ENCODE results near the gene NUMBL. TPM values are rescaled to one million over a fixed set of nuclear protein-coding genes. Genes with fewer than 3 reads are reported as not detected.
A peak's percentile ranks its signal among the peaks of the same experiment; 100 is the strongest.

The NUMBL gene
- total and polyA plus RNA-seq, 2 of the 13 experiments (the other 11 are each of a cell fraction or from before 2014, with no cell fraction given): 0.49 to 2.3 TPM

DNA sequence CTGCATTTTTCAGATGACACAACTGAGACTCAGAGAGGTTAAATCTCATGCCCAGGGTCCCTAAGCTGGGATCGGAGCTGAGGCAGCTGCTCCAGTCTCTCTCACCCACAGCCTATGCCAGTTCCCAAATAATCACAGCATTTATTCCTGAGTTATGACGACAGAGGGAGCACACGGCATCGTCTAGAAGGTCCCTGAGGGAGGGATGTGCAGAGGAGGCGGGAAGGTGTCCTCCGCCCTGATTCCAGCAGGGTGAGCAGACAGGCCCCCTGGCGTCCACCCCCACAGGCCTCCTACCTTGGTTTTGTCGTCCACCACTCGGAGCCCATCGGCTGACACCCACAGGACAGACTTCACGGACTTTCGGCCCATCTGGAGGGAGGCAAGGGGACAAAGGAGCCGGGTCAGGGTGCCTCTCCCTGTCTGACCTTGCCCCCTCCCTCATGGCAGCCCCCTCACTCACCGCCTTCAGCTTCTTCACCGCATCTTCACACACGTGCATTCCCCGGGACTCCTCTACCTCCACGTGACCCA lies 8.0 kb downstream of the NUMBL start (continued):
- TF ChIP-seq ARNTL (CRISPR knock-in tag; IDR thresholded peaks at IDR 0.05) (no peak), ZNF343 (CRISPR knock-in tag; IDR thresholded peaks at IDR 0.05) (no peak), ZNF24 (IDR thresholded peaks at IDR 0.05) (no peak)
- TF ChIP-seq, protein P1, sequence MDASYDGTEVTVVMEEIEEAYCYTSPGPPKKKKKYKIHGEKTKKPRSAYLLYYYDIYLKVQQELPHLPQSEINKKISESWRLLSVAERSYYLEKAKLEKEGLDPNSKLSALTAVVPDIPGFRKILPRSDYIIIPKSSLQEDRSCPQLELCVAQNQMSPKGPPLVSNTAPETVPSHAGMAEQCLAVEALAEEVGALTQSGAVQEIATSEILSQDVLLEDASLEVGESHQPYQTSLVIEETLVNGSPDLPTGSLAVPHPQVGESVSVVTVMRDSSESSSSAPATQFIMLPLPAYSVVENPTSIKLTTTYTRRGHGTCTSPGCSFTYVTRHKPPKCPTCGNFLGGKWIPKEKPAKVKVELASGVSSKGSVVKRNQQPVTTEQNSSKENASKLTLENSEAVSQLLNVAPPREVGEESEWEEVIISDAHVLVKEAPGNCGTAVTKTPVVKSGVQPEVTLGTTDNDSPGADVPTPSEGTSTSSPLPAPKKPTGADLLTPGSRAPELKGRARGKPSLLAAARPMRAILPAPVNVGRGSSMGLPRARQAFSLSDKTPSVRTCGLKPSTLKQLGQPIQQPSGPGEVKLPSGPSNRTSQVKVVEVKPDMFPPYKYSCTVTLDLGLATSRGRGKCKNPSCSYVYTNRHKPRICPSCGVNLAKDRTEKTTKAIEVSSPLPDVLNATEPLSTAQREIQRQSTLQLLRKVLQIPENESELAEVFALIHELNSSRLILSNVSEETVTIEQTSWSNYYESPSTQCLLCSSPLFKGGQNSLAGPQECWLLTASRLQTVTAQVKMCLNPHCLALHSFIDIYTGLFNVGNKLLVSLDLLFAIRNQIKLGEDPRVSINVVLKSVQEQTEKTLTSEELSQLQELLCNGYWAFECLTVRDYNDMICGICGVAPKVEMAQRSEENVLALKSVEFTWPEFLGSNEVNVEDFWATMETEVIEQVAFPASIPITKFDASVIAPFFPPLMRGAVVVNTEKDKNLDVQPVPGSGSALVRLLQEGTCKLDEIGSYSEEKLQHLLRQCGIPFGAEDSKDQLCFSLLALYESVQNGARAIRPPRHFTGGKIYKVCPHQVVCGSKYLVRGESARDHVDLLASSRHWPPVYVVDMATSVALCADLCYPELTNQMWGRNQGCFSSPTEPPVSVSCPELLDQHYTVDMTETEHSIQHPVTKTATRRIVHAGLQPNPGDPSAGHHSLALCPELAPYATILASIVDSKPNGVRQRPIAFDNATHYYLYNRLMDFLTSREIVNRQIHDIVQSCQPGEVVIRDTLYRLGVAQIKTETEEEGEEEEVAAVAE (CRISPR knock-in tag; IDR thresholded peaks at IDR 0.05; ENCODE audit: borderline replicate concordance): no peak

DNA sequence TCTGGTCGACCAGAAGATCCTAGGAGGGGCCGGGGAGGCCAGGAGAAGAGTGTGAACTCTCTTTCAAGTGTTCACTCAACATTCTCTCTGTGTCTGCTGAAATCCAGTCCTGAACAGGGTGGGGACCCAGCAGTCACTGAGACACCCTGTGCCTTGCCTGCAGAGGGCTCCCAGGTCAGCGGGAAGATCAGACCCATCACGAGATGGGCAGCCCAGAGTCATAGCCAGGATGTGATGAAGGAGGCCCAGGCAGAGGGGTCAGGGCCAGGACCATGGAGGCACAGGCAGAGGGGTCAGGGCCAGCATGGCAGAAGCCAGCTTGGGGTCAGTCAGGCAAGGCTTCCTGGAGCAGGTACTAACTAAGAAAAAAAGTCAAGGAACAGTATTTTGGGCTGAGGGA lies 9.4 kb downstream of the NUMBL start:
- no peaks in the 10 kb centered on the region for H3K79me2 ChIP-seq (ENCODE audit: insufficient read depth, low read length)
- TF ChIP-seq CC2D1A (CRISPR knock-in tag; IDR thresholded peaks at IDR 0.05): no peak
- TF ChIP-seq, protein P2, sequence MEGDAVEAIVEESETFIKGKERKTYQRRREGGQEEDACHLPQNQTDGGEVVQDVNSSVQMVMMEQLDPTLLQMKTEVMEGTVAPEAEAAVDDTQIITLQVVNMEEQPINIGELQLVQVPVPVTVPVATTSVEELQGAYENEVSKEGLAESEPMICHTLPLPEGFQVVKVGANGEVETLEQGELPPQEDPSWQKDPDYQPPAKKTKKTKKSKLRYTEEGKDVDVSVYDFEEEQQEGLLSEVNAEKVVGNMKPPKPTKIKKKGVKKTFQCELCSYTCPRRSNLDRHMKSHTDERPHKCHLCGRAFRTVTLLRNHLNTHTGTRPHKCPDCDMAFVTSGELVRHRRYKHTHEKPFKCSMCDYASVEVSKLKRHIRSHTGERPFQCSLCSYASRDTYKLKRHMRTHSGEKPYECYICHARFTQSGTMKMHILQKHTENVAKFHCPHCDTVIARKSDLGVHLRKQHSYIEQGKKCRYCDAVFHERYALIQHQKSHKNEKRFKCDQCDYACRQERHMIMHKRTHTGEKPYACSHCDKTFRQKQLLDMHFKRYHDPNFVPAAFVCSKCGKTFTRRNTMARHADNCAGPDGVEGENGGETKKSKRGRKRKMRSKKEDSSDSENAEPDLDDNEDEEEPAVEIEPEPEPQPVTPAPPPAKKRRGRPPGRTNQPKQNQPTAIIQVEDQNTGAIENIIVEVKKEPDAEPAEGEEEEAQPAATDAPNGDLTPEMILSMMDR (CRISPR knock-in tag; IDR thresholded peaks at IDR 0.05): peak; percentile 47
- no peak for TF ChIP-seq ZNF468 (CRISPR knock-in tag; IDR thresholded peaks at IDR 0.05)
- TF ChIP-seq STAG1 (CRISPR knock-in tag; IDR thresholded peaks at IDR 0.05): peak; percentile 33; the same call in 1 of the 2 replicates
- no peak for TF ChIP-seq MAZ (IDR thresholded peaks at IDR 0.05; ENCODE audit: borderline replicate concordance, low read depth, low read length)
- no peak for TF ChIP-seq MAZ (CRISPR knock-in tag; IDR thresholded peaks at IDR 0.05; ENCODE audit: low read depth)
- TF ChIP-seq, protein P3, sequence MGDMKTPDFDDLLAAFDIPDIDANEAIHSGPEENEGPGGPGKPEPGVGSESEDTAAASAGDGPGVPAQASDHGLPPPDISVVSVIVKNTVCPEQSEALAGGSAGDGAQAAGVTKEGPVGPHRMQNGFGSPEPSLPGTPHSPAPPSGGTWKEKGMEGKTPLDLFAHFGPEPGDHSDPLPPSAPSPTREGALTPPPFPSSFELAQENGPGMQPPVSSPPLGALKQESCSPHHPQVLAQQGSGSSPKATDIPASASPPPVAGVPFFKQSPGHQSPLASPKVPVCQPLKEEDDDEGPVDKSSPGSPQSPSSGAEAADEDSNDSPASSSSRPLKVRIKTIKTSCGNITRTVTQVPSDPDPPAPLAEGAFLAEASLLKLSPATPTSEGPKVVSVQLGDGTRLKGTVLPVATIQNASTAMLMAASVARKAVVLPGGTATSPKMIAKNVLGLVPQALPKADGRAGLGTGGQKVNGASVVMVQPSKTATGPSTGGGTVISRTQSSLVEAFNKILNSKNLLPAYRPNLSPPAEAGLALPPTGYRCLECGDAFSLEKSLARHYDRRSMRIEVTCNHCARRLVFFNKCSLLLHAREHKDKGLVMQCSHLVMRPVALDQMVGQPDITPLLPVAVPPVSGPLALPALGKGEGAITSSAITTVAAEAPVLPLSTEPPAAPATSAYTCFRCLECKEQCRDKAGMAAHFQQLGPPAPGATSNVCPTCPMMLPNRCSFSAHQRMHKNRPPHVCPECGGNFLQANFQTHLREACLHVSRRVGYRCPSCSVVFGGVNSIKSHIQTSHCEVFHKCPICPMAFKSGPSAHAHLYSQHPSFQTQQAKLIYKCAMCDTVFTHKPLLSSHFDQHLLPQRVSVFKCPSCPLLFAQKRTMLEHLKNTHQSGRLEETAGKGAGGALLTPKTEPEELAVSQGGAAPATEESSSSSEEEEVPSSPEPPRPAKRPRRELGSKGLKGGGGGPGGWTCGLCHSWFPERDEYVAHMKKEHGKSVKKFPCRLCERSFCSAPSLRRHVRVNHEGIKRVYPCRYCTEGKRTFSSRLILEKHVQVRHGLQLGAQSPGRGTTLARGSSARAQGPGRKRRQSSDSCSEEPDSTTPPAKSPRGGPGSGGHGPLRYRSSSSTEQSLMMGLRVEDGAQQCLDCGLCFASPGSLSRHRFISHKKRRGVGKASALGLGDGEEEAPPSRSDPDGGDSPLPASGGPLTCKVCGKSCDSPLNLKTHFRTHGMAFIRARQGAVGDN (CRISPR knock-in tag; IDR thresholded peaks at IDR 0.05): 0 out of 2 replicates have a peak, but pooled peaks have one; percentile 22
- TF ChIP-seq KDM5B (CRISPR knock-in tag; IDR thresholded peaks at IDR 0.05; ENCODE audit: borderline replicate concordance): no peak
- TF ChIP-seq HOXA5 (CRISPR knock-in tag; IDR thresholded peaks at IDR 0.05): no peak

More for the DNA sequence above, 9.4 kb downstream of the NUMBL start:
- Histone ChIP-seq H4K20me1 (ENCODE audit: insufficient read depth, low read length) (no peaks in the 10 kb centered on the region), H3K9me3 (ENCODE audit: low read length) (no peaks in the 10 kb centered on the region), H2AFZ (ENCODE audit: low read length) (no peak overlapping the region), H3K4me1 (ENCODE audit: insufficient read depth, low read length) (no peaks in the 10 kb centered on the region), H3K27ac (ENCODE audit: extremely low read length, insufficient read depth, low read length) (no peak overlapping the region), H3K9ac (ENCODE audit: insufficient read depth, low read depth, low read length) (no peak overlapping the region), H3K4me2 (ENCODE audit: low read depth, low read length) (no peak overlapping the region), H3K36me3 (replicated peaks in 1 of 2; ENCODE audit: control insufficient read depth in 1 of 2, insufficient read depth in 2 of 2, low read length in 2 of 2) (no peaks in the 10 kb centered on the region), H3K27me3 (ENCODE audit: control insufficient read depth in 1 of 2, insufficient read depth in 2 of 2, low read length in 2 of 2) (no peaks in the 10 kb centered on the region), H3K4me3 (replicated peaks in 1 of 3; ENCODE audit: insufficient read depth in 1 of 3, low read depth in 2 of 3, low read length in 3 of 3) (no peak overlapping the region)
- WGBS (ENCODE audit: low lambda C conversion rate): 48% methylated on average over 4 of the region's 4 CpGs
- ChIA-PET POLR2A (no interaction called here), CTCF (ENCODE audit: low intra/inter-chr PET ratio, low total read pairs) (no interaction called here)
- BruUV-seq (replicated peaks): no TSS peak
- ATAC-seq (peak; percentile 54; the same call in 2 of the 3 replicates), FAIRE-seq (no peak), DNase-seq (ENCODE audit: low spot score) (no peak)
- in situ Hi-C loops (cut with HindIII; ENCODE audit: extremely low pct_ligation_motif_present, low pct_unique_long_range_greater_than_20kb) (no loop called here), intact Hi-C loops (cut with micrococcal nuclease; ENCODE audit: unreplicated experiment) (no loop called here)

All from HepG2 (cell line).